ENCODE measurements around the gene PRDM16.

- TF ChIP-seq CTCF (optimal IDR thresholded peaks at IDR 0.05 in 1 of 3, IDR thresholded peaks at IDR 0.05 in 1 of 3, conservative IDR thresholded peaks at IDR 0.05 in 1 of 3; ENCODE audit: extremely low read depth in 1 of 3, insufficient read depth in 2 of 3, low read length in 3 of 3): no peak
- no peak for TF ChIP-seq EZH2 (IDR thresholded peaks at IDR 0.05; ENCODE audit: low read length)
Observed at GRCh38 chr1:3244927-3245315, 175.9 kb downstream of the PRDM16 start.
